Mesenchymal stem cell (in vitro differentiated cells and primary cell): ENCODE measurements around the gene SCYL2.
"Not testable (repeated sequence)": the region's sequence is repeated elsewhere in the genome, so short reads cannot be mapped to it uniquely, and the experiment has no call there.

Experiments
- DNase-seq: peaks from one replicate; pipeline ENCODE4 v3.0.0-alpha.2; 2013
- H2AFZ ChIP-seq: one replicate; pipeline ENCODE4 v1.6.1; 2013; ENCODE audit warnings: low read depth, mild to moderate bottlenecking, control low read depth, inconsistent platforms, low read length, moderate library complexity
- H2AK5ac ChIP-seq: 2 replicates; pipeline ENCODE4 v1.6.1; 2013; ENCODE audit warnings: low read length, moderate library complexity, mild to moderate bottlenecking, inconsistent platforms; ENCODE audit not compliant: severe bottlenecking
- H2BK120ac ChIP-seq: one replicate; pipeline ENCODE4 v1.6.1; 2013; ENCODE audit warnings: low read depth, mild to moderate bottlenecking, inconsistent platforms, low read length, moderate library complexity
- H2BK12ac ChIP-seq, 2 experiments: one replicate each; pipeline ENCODE4 v1.6.1; 2013; ENCODE audit warnings: inconsistent platforms in 2 of 2, low read length in 2 of 2, mild to moderate bottlenecking in 2 of 2, moderate library complexity in 2 of 2, control low read depth in 1 of 2
- H2BK15ac ChIP-seq: one replicate; pipeline ENCODE4 v1.6.1; 2013; ENCODE audit warnings: mild to moderate bottlenecking, low read depth, inconsistent platforms; ENCODE audit not compliant: poor library complexity, severe bottlenecking
- H2BK5ac ChIP-seq: 2 replicates; pipeline ENCODE4 v1.6.1; 2013; ENCODE audit warnings: low read depth, mild to moderate bottlenecking, low read length, control low read depth, inconsistent platforms; ENCODE audit not compliant: poor library complexity, severe bottlenecking
- H3K14ac ChIP-seq, 2 experiments: one replicate each; pipeline ENCODE4 v1.6.1; 2013; ENCODE audit warnings: inconsistent platforms in 2 of 2, low read length in 2 of 2, control low read depth in 1 of 2, mild to moderate bottlenecking in 1 of 2, moderate library complexity in 1 of 2
- H3K18ac ChIP-seq, 2 experiments: one replicate each; pipeline ENCODE4 v1.6.1; 2013; ENCODE audit warnings: inconsistent platforms in 2 of 2, low read length in 2 of 2, control low read depth in 1 of 2, low read depth in 1 of 2, mild to moderate bottlenecking in 1 of 2
- H3K23ac ChIP-seq, 2 experiments: one replicate each; pipeline ENCODE4 v1.6.1; 2013; ENCODE audit warnings: inconsistent platforms in 2 of 2, low read length in 2 of 2, mild to moderate bottlenecking in 2 of 2, moderate library complexity in 2 of 2, control low read depth in 1 of 2
- H3K27ac ChIP-seq: 2 replicates; pipeline ENCODE4 v1.5.1; 2013; ENCODE audit warnings: mild to moderate bottlenecking, moderate library complexity, low read length, control low read depth, inconsistent platforms; ENCODE audit not compliant: poor library complexity, severe bottlenecking
- H3K27me3 ChIP-seq, 2 experiments: 2 replicates each; pipeline versions ENCODE4 v1.6.1 to v1.7.0; 2013; ENCODE audit warnings: low read length in 2 of 2, mild to moderate bottlenecking in 2 of 2, moderate library complexity in 2 of 2, control low read depth in 1 of 2, inconsistent platforms in 1 of 2; ENCODE audit not compliant: control insufficient read depth in 1 of 2, insufficient read depth in 1 of 2
- H3K36me3 ChIP-seq, 2 experiments: 2 replicates each; pipeline versions ENCODE4 v1.6.1 to v1.7.0; 2013; ENCODE audit warnings: low read length in 2 of 2, control low read depth in 1 of 2, inconsistent platforms in 1 of 2, low read depth in 1 of 2, mild to moderate bottlenecking in 1 of 2; ENCODE audit not compliant: insufficient read depth in 2 of 2, control insufficient read depth in 1 of 2
- H3K4ac ChIP-seq, 2 experiments: one replicate each; pipeline ENCODE4 v1.6.1; 2013; ENCODE audit warnings: inconsistent platforms in 2 of 2, low read length in 2 of 2, mild to moderate bottlenecking in 2 of 2, moderate library complexity in 2 of 2, control low read depth in 1 of 2, low read depth in 1 of 2
- H3K4me1 ChIP-seq: 2 replicates; pipeline ENCODE4 v1.6.1; 2013; ENCODE audit warnings: low read depth, low read length, control low read depth; ENCODE audit not compliant: control insufficient read depth, insufficient read depth
- H3K4me2 ChIP-seq: 2 replicates; pipeline ENCODE4 v1.6.1; 2013; ENCODE audit warnings: low read length, mild to moderate bottlenecking, inconsistent platforms; ENCODE audit not compliant: poor library complexity, severe bottlenecking
- H3K4me3 ChIP-seq, 2 experiments: 2 replicates each; pipeline versions ENCODE4 v1.5.1 to v1.7.0; 2013; ENCODE audit warnings: low read length in 2 of 2, mild to moderate bottlenecking in 2 of 2, control low read depth in 1 of 2, low read depth in 1 of 2; ENCODE audit not compliant: insufficient read depth in 1 of 2
- H3K79me1 ChIP-seq: replicated peaks from 2 replicates; pipeline ENCODE4 v1.6.1; 2013; ENCODE audit warnings: mild to moderate bottlenecking, control low read depth, low read length, inconsistent platforms; ENCODE audit not compliant: poor library complexity, severe bottlenecking
- H3K9ac ChIP-seq: 2 replicates; pipeline ENCODE4 v1.7.0; 2013; ENCODE audit warnings: mild to moderate bottlenecking, low read length, moderate library complexity
- H3K9me3 ChIP-seq: 2 replicates; pipeline ENCODE4 v1.7.0; 2013; ENCODE audit warnings: mild to moderate bottlenecking, low read length; ENCODE audit not compliant: control insufficient read depth
- H4K8ac ChIP-seq: one replicate; pipeline ENCODE4 v1.6.1; 2013; ENCODE audit warnings: inconsistent platforms, mild to moderate bottlenecking, low read length, moderate library complexity
- H4K91ac ChIP-seq: one replicate; pipeline ENCODE4 v1.6.1; 2013; ENCODE audit warnings: mild to moderate bottlenecking, low read length, inconsistent platforms
- WGBS: methylation state at CpG from one replicate; pipeline ENCODE4 v1.1.7; 2013; ENCODE audit warnings: mixed read lengths; 5-methylcytosine and 5-hydroxymethylcytosine counted together

Gene SCYL2

GRCh38 chr12:100337299-100337698 lies 70.3 kb downstream of the SCYL2 start:
- no peak overlapping the region for H2BK15ac ChIP-seq
- H3K4ac ChIP-seq: no peak overlapping the region
- no peak overlapping the region for H2AFZ ChIP-seq
- no peak overlapping the region for H3K18ac ChIP-seq
- no peak overlapping the region for H2BK12ac ChIP-seq
- no peak overlapping the region for H3K4me3 ChIP-seq
- no peak overlapping the region for H3K4me2 ChIP-seq
- WGBS: no CpG with 5 or more reads among the region's 3 CpGs
- H4K8ac ChIP-seq: no peak overlapping the region
- H3K36me3 ChIP-seq: peaks cover 7 to 78% of the 10 kb centered on the region in 2 experiments
- H3K27me3 ChIP-seq: no peaks in the 10 kb centered on the region
- H3K79me1 ChIP-seq: no peaks in the 10 kb centered on the region
- H2BK5ac ChIP-seq: no peak overlapping the region
- H2AK5ac ChIP-seq: no peak overlapping the region
- no peaks in the 10 kb centered on the region for H3K9me3 ChIP-seq
- H3K4me1 ChIP-seq: no peaks in the 10 kb centered on the region
- no peak overlapping the region for H3K23ac ChIP-seq
- DNase-seq: no peak
- no peak overlapping the region for H4K91ac ChIP-seq
- H3K9ac ChIP-seq: no peak overlapping the region
- no peak overlapping the region for H3K14ac ChIP-seq
- no peak overlapping the region for H2BK120ac ChIP-seq
- no peak overlapping the region for H3K27ac ChIP-seq

GRCh38 chr12:100337727-100338126 lies 70.8 kb downstream of the SCYL2 start:
- Histone ChIP-seq H2AFZ (no peak overlapping the region), H3K36me3 (peaks cover 5 to 78% of the 10 kb centered on the region in 2 experiments), H4K91ac (no peak overlapping the region), H2BK5ac (no peak overlapping the region), H3K27me3 (no peaks in the 10 kb centered on the region), H3K23ac (no peak overlapping the region), H2BK120ac (no peak overlapping the region), H3K4me1 (no peaks in the 10 kb centered on the region), H2BK12ac (no peak overlapping the region), H3K4me3 (no peak overlapping the region), H3K4me2 (no peak overlapping the region), H2AK5ac (no peak overlapping the region), H2BK15ac (no peak overlapping the region), H4K8ac (no peak overlapping the region), H3K9me3 (no peaks in the 10 kb centered on the region), H3K27ac (no peak overlapping the region), H3K79me1 (no peaks in the 10 kb centered on the region), H3K9ac (no peak overlapping the region), H3K4ac (no peak overlapping the region), H3K18ac (no peak overlapping the region), H3K14ac (no peak overlapping the region)
- no peak for DNase-seq

- Histone ChIP-seq H3K36me3 (peaks cover 4 to 65% of the 10 kb centered on the region in 2 experiments), H3K18ac (no peak overlapping the region), H4K91ac (no peak overlapping the region), H2BK120ac (no peak overlapping the region), H3K9me3 (no peaks in the 10 kb centered on the region), H3K14ac (no peak overlapping the region), H3K23ac (no peak overlapping the region), H4K8ac (no peak overlapping the region), H2BK5ac (no peak overlapping the region), H2BK15ac (no peak overlapping the region), H3K4me2 (no peak overlapping the region), H3K4ac (no peak overlapping the region), H3K27me3 (no peaks in the 10 kb centered on the region), H3K79me1 (no peaks in the 10 kb centered on the region), H2AFZ (no peak overlapping the region), H3K4me1 (no peaks in the 10 kb centered on the region), H2BK12ac (no peak overlapping the region), H2AK5ac (no peak overlapping the region), H3K27ac (no peak overlapping the region), H3K9ac (no peak overlapping the region), H3K4me3 (no peak overlapping the region)
- DNase-seq: no peak
Observed at GRCh38 chr12:100339071-100339470, 72.1 kb downstream of the SCYL2 start.

DNA sequence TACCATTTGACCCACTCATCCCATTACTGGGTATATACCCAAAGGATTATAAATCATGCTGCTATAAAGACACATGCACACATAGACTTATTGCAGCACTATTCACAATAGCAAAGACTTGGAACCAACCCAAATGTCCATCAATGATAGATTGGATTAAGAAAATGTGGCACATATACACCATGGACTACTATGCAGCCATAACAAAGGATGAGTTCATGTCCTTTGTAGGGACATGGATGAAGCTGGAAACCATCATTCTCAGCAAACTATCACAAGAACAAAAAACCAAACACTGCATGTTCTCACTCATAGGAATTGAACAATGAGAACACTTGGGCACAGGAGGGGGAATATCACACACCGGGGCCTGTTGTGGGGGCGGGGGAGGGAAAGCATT lies 75.9 kb downstream of the SCYL2 start:
- H3K4ac ChIP-seq, H2AFZ ChIP-seq, H4K91ac ChIP-seq, H4K8ac ChIP-seq, H2BK15ac ChIP-seq, H3K23ac ChIP-seq, H2BK5ac ChIP-seq, H2BK120ac ChIP-seq, H3K79me1 ChIP-seq, H3K27ac ChIP-seq, H3K9me3 ChIP-seq, H3K4me1 ChIP-seq, H3K4me2 ChIP-seq, DNase-seq, H2BK12ac ChIP-seq, H2AK5ac ChIP-seq, H3K9ac ChIP-seq, H3K4me3 ChIP-seq, H3K18ac ChIP-seq, H3K27me3 ChIP-seq, H3K14ac ChIP-seq: not testable (repeated sequence)
- H3K36me3 ChIP-seq: peaks cover 4 to 27% of the 10 kb centered on the region in 2 experiments
- 100% methylated on average over 2 of the region's 2 CpGs for WGBS
